SU-DHL-6 (cell line): ENCODE results near the gene PCCB.

Experiments
- H2AFZ ChIP-seq: fragments of 200-600 bp; sonication (generic); 2 replicates; pipeline ENCODE4 v1.6.1; 2014; ENCODE audit warnings: low read depth, mild to moderate bottlenecking, moderate library complexity, mixed read lengths, antibody characterized with exemption, low read length; ENCODE audit not compliant: severe bottlenecking
- H3F3A ChIP-seq: fragments of 200-600 bp; shearing (Covaris generic); 2 replicates; pipeline ENCODE4 v1.6.0; 2016; ENCODE audit warnings: antibody characterized with exemption, mild to moderate bottlenecking; ENCODE audit not compliant: insufficient read depth
- H3K27ac ChIP-seq: fragments of 200-600 bp; sonication (generic); 2 replicates; pipeline ENCODE4 v1.5.1; 2016; ENCODE audit warnings: low read depth, mild to moderate bottlenecking, low read length, moderate library complexity, mixed read lengths
- H3K27me3 ChIP-seq: fragments of 200-600 bp; sonication (generic), shearing (Covaris generic); 2 replicates; pipeline ENCODE4 v1.6.0; 2014; ENCODE audit warnings: mild to moderate bottlenecking, low read length
- H3K36me3 ChIP-seq: fragments of 200-600 bp; sonication (generic); 2 replicates; pipeline ENCODE4 v1.6.1; 2014; ENCODE audit warnings: mild to moderate bottlenecking, low read length, mixed read lengths
- H3K4me2 ChIP-seq: fragments of 300-600, 200-600 bp; shearing (Covaris generic), sonication (generic); 2 replicates; pipeline ENCODE4 v1.6.0; 2014; ENCODE audit warnings: low read length, low read depth, mild to moderate bottlenecking; ENCODE audit not compliant: poor library complexity, severe bottlenecking
- H3K4me3 ChIP-seq: fragments of 200-600 bp; sonication (generic); 2 replicates; pipeline ENCODE4 v1.5.1; 2014; ENCODE audit warnings: antibody characterized with exemption, low read length, mild to moderate bottlenecking, mixed read lengths; ENCODE audit not compliant: insufficient read depth, poor library complexity, severe bottlenecking
- H3K79me2 ChIP-seq: fragments of 200-600 bp; sonication (generic); 2 replicates; pipeline ENCODE4 v1.6.1; 2014; ENCODE audit warnings: mild to moderate bottlenecking, low read length, moderate library complexity; ENCODE audit not compliant: insufficient read depth
- H3K9ac ChIP-seq: fragments of 200-600 bp; sonication (generic); 2 replicates; pipeline ENCODE4 v1.7.0; 2014; ENCODE audit warnings: mild to moderate bottlenecking, low read length
- H3K9me2 ChIP-seq: fragments of 200-600 bp; sonication (generic); replicated peaks from 2 replicates; pipeline ENCODE4 v1.6.1; 2014; ENCODE audit warnings: low read length; ENCODE audit not compliant: insufficient read depth
- H3K9me3 ChIP-seq: fragments of 200-600 bp; sonication (generic); 2 replicates; pipeline ENCODE4 v1.6.1; 2014; ENCODE audit warnings: low read length, mixed read lengths; ENCODE audit not compliant: insufficient read depth
- H4K20me1 ChIP-seq: fragments of 200-600 bp; sonication (generic); 2 replicates; pipeline ENCODE4 v1.6.1; 2014; ENCODE audit warnings: low read depth, mild to moderate bottlenecking, antibody characterized with exemption, low read length, moderate library complexity, mixed read lengths
- CTCF ChIP-seq: fragments of 200-600 bp; sonication (generic); IDR thresholded peaks from one replicate; pipeline ENCODE4 v1.5.1; 2017; ENCODE audit warnings: antibody characterized with exemption, mild to moderate bottlenecking, low read length, moderate library complexity; ENCODE audit not compliant: insufficient read depth, poor library complexity, severe bottlenecking
- EZH2phosphoT487 ChIP-seq: fragments of 200-600 bp; sonication (generic), shearing (Covaris generic); conservative IDR thresholded peaks from 2 replicates; pipeline ENCODE4 v1.6.1; 2018; ENCODE audit warnings: mild to moderate bottlenecking, antibody characterized with exemption, low read length, moderate library complexity, mixed read lengths

Gene PCCB

GRCh38 chr3:136276049-136276755, 26.1 kb downstream of the PCCB start:
- Histone ChIP-seq H3K27me3 (no peaks in the 10 kb centered on the region), H3F3A (no peaks in the 10 kb centered on the region), H3K9me2 (no peaks in the 10 kb centered on the region), H3K9ac (no peak overlapping the region), H3K79me2 (no peaks in the 10 kb centered on the region), H3K4me3 (no peak overlapping the region), H3K27ac (no peak overlapping the region), H3K9me3 (no peaks in the 10 kb centered on the region), H3K4me2 (no peak overlapping the region), H3K36me3 (peaks cover 4% of the 10 kb centered on the region; the same call in 1 of the 2 replicates), H2AFZ (no peak overlapping the region), H4K20me1 (no peaks in the 10 kb centered on the region)
- no peak for TF ChIP-seq CTCF
- TF ChIP-seq EZH2phosphoT487: no peak

GRCh38 chr3:136277115-136277514, 27.0 kb downstream of the PCCB start:
- Histone ChIP-seq H3K36me3 (peaks cover 4% of the 10 kb centered on the region; the same call in 1 of the 2 replicates), H3K4me2 (no peak overlapping the region), H2AFZ (no peak overlapping the region), H3K4me3 (no peak overlapping the region), H3F3A (no peaks in the 10 kb centered on the region), H3K9ac (no peak overlapping the region), H3K9me3 (no peaks in the 10 kb centered on the region), H3K79me2 (no peaks in the 10 kb centered on the region), H4K20me1 (no peaks in the 10 kb centered on the region), H3K9me2 (no peaks in the 10 kb centered on the region), H3K27ac (no peak overlapping the region), H3K27me3 (no peaks in the 10 kb centered on the region)
- TF ChIP-seq EZH2phosphoT487: no peak
- TF ChIP-seq CTCF: no peak

GRCh38 chr3:136277634-136278033, 27.5 kb downstream of the PCCB start:
- Histone ChIP-seq H3K9ac (no peak overlapping the region), H3F3A (no peaks in the 10 kb centered on the region), H3K9me3 (no peaks in the 10 kb centered on the region), H3K27ac (no peak overlapping the region), H4K20me1 (no peaks in the 10 kb centered on the region), H3K27me3 (no peaks in the 10 kb centered on the region), H2AFZ (no peak overlapping the region), H3K79me2 (no peaks in the 10 kb centered on the region), H3K4me2 (no peak overlapping the region), H3K36me3 (peaks cover 4% of the 10 kb centered on the region; the same call in 1 of the 2 replicates), H3K9me2 (no peaks in the 10 kb centered on the region), H3K4me3 (no peak overlapping the region)
- TF ChIP-seq EZH2phosphoT487 (no peak), CTCF (no peak)
